HG03135 (cell line): ENCODE results near the gene LSM7.

Experiments used
- ATAC-seq: cut with Tn5 transposase; IDR thresholded peaks from one replicate; pipeline ENCODE4 v1.9.1; 2021; ENCODE audit warnings: mild to moderate bottlenecking, moderate library complexity; ENCODE audit not compliant: unreplicated experiment

LSM7 gene

GRCh38 chr19:2325281-2326046 lies 2.9 kb downstream of the LSM7 start:
- ATAC-seq = no peak

GRCh38 chr19:2324220-2324948 lies 4.0 kb downstream of the LSM7 start:
- no peak for ATAC-seq

- no peak for ATAC-seq
These were observed 4.7 kb downstream of the LSM7 start for GRCh38 chr19:2323707-2324106.

GRCh38 chr19:2321565-2322283 lies 6.7 kb downstream of the LSM7 start:
- ATAC-seq = no peak

- no peak for ATAC-seq
These were observed 7.4 kb downstream of the LSM7 start for GRCh38 chr19:2320939-2321338.

- ATAC-seq = no peak
These were observed 8.3 kb downstream of the LSM7 start for GRCh38 chr19:2320049-2320448.

GRCh38 chr19:2319551-2319950 lies 8.8 kb downstream of the LSM7 start:
- ATAC-seq = no peak

GRCh38 chr19:2318923-2319322 lies 9.5 kb downstream of the LSM7 start:
- ATAC-seq = no peak

GRCh38 chr19:2317756-2318155 lies 10.6 kb downstream of the LSM7 start:
- ATAC-seq = no peak

GRCh38 chr19:2317300-2317699 lies 11.1 kb downstream of the LSM7 start:
- ATAC-seq = no peak

GRCh38 chr19:2315818-2316353 lies 12.5 kb downstream of the LSM7 start:
- ATAC-seq = no peak

GRCh38 chr19:2315121-2315817 lies 13.1 kb downstream of the LSM7 start:
- ATAC-seq = no peak

GRCh38 chr19:2312820-2313501 lies 15.4 kb downstream of the LSM7 start:
- no peak for ATAC-seq

GRCh38 chr19:2311093-2311492 lies 17.3 kb downstream of the LSM7 start:
- no peak for ATAC-seq

GRCh38 chr19:2309734-2310362 lies 18.5 kb downstream of the LSM7 start:
- no peak for ATAC-seq

- no peak for ATAC-seq
These were observed 20.3 kb downstream of the LSM7 start, which contains the start of gene LINGO3 for GRCh38 chr19:2308114-2308556. Gene LINGO3, minus strand, starts transcription at chr19:2308154. Its CDS starts 16,378 bp downstream, at chr19:2291776.

- ATAC-seq = no peak
These were observed 20.8 kb downstream of the LSM7 start for GRCh38 chr19:2307518-2308012.

- no peak for ATAC-seq
These were observed 21.4 kb downstream of the LSM7 start for GRCh38 chr19:2306971-2307370.

- no peak for ATAC-seq
These were observed 22.0 kb downstream of the LSM7 start for GRCh38 chr19:2306281-2306806.
